Keratinocyte (primary cell): ENCODE measurements around the gene ADAMTS4. TPM values are rescaled to one million over a fixed set of nuclear protein-coding genes. Genes with fewer than 3 reads are reported as not detected.

ENCODE experiments used
- DNase-seq: peaks from one replicate; pipeline ENCODE4 v3.0.0-alpha.2; 2011; ENCODE audit warnings: low read depth, missing footprints, low spot score
- FAIRE-seq: peaks from 2 replicates; lab custom pipeline; 2011; peaks lifted over from hg19 to GRCh38; lab: Jason Lieb, UNC
- H2AFZ ChIP-seq: 2 replicates; pipeline ENCODE4 v1.6.0; 2012; ENCODE audit warnings: low read length, control low read depth, inconsistent platforms; ENCODE audit not compliant: control insufficient read depth
- H3K27ac ChIP-seq: 2 replicates; pipeline ENCODE4 v1.5.1; 2011; ENCODE audit warnings: low read length; ENCODE audit not compliant: control insufficient read depth, insufficient read depth
- H3K27me3 ChIP-seq: 3 replicates; pipeline ENCODE4 v1.6.0; 2011; ENCODE audit warnings: low read length; ENCODE audit not compliant: control insufficient read depth, insufficient read depth; ENCODE audit errors: extremely low read depth
- H3K36me3 ChIP-seq, 2 experiments: 2 replicates in 1 of 2; 3 replicates in 1 of 2; pipeline ENCODE4 v1.5.1; 2011; ENCODE audit warnings: low read length in 2 of 2, mild to moderate bottlenecking in 1 of 2; ENCODE audit not compliant: control insufficient read depth in 2 of 2, insufficient read depth in 2 of 2; ENCODE audit errors: extremely low read depth in 1 of 2
- H3K4me1 ChIP-seq: 3 replicates; pipeline ENCODE4 v1.5.1; 2011; ENCODE audit warnings: low read length; ENCODE audit not compliant: control insufficient read depth, insufficient read depth; ENCODE audit errors: extremely low read depth
- H3K4me2 ChIP-seq: 3 replicates; pipeline ENCODE4 v1.6.0; 2011; ENCODE audit warnings: low read depth, low read length; ENCODE audit not compliant: control insufficient read depth, insufficient read depth; ENCODE audit errors: extremely low read depth
- H3K4me3 ChIP-seq, 3 experiments: fragments of 200-600 bp in 1 of 3; sonication (generic) in 1 of 3; 2 replicates in 2 of 3; 3 replicates in 1 of 3; pipeline ENCODE4 v1.5.1; 2011 to 2016; ENCODE audit warnings: low read length in 3 of 3, mild to moderate bottlenecking in 3 of 3, control low read depth in 2 of 3, inconsistent platforms in 1 of 3, low read depth in 1 of 3, mixed read lengths in 1 of 3, mixed run types in 1 of 3, moderate library complexity in 1 of 3; ENCODE audit not compliant: control insufficient read depth in 2 of 3, insufficient read depth in 2 of 3; ENCODE audit errors: extremely low read depth in 1 of 3
- H3K79me2 ChIP-seq: 2 replicates; pipeline ENCODE4 v1.6.0; 2012; ENCODE audit warnings: low read length; ENCODE audit not compliant: control insufficient read depth, insufficient read depth
- H3K9ac ChIP-seq: 3 replicates; pipeline ENCODE4 v1.6.0; 2011; ENCODE audit warnings: low read length; ENCODE audit not compliant: control insufficient read depth, insufficient read depth; ENCODE audit errors: extremely low read depth
- H3K9me1 ChIP-seq: 3 replicates; pipeline ENCODE4 v1.6.0; 2011; ENCODE audit warnings: low read length; ENCODE audit not compliant: control insufficient read depth, insufficient read depth; ENCODE audit errors: extremely low read depth
- H3K9me3 ChIP-seq: 2 replicates; pipeline ENCODE4 v1.5.1; 2012; ENCODE audit warnings: low read depth, low read length; ENCODE audit not compliant: control insufficient read depth
- H4K20me1 ChIP-seq: 3 replicates; pipeline ENCODE4 v1.6.0; 2011; ENCODE audit warnings: low read length; ENCODE audit not compliant: control insufficient read depth, insufficient read depth; ENCODE audit errors: extremely low read depth
- EZH2 ChIP-seq: IDR thresholded peaks from one replicate; pipeline ENCODE4 v1.6.1; 2012; ENCODE audit warnings: inconsistent platforms, mild to moderate bottlenecking, low read length, moderate library complexity
- dilution Hi-C: fragments of 300-500 bp; cut with MboI; formaldehyde crosslinking; loops from one replicate; pipeline ENCODE4 v1.7.0; 2020; ENCODE audit warnings: low sequenced_read_pairs; ENCODE audit not compliant: extremely low pct_ligation_motif_present
- polyA plus RNA-seq, 5 experiments: library from polyadenylated mRNA; depleted of rRNA in 3 of 5; stranded (reverse) in 3 of 5; stranded (forward) in 1 of 5; unstranded in 1 of 5; fragments of >200 nt; gene quantifications; 1 replicate in 1 of 5; 2 replicates in 3 of 5; 3 replicates in 1 of 5; pipeline versions ENCODE4 v1.2.1 to v1.2.3, GENCODE V29; 2011 to 2012; ENCODE audit warnings: missing spikeins in 2 of 5, low read depth in 1 of 5, low replicate concordance in 1 of 5
- TF ChIP-seq, protein P1 (sequence below), 3 experiments: IDR thresholded peaks in 1 of 3; conservative IDR thresholded peaks in 1 of 3; optimal IDR thresholded peaks in 1 of 3; 2 replicates in 2 of 3; 3 replicates in 1 of 3; pipeline versions ENCODE3 to v1.5.1; 2011; ENCODE audit warnings: low read length in 3 of 3, mild to moderate bottlenecking in 3 of 3, moderate library complexity in 2 of 3, control low read depth in 1 of 3, inconsistent platforms in 1 of 3; ENCODE audit not compliant: insufficient read depth in 2 of 3; ENCODE audit errors: extremely low read depth in 1 of 3

ADAMTS4 gene
- polyA plus RNA-seq, 1 donor (not counting 4 experiments of a cell fraction or from before 2014, with no cell fraction given): 0.35 TPM

DNA sequence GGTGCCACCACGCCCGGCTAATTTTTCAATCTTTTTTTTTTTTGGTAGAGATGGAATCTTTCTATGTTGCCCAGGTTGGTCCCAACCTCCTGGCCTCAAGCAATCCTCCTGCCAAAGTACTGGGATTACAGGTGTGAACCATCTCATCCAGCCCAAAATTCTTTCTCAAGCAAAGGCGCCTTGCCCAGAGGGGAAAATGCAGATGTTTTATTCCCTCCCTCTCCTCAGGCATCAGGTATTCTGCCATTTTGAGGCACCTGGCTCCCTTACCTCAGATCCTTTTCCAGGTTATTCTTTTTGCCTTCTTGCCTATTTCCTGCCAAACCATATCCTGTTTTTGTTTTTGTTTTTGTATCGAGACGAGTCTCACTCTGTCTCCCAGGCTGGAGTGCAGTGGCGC lies 10.5 kb downstream of the ADAMTS4 start:
- H3K9ac ChIP-seq: no peak overlapping the region
- H2AFZ ChIP-seq: no peak overlapping the region
- H4K20me1 ChIP-seq: no peaks in the 10 kb centered on the region
- H3K27me3 ChIP-seq: no peaks in the 10 kb centered on the region
- no peaks in the 10 kb centered on the region for H3K9me1 ChIP-seq
- no peak overlapping the region for H3K4me3 ChIP-seq
- dilution Hi-C loops: no loop called here
- no peaks in the 10 kb centered on the region for H3K9me3 ChIP-seq
- no peak overlapping the region for H3K4me2 ChIP-seq
- H3K27ac ChIP-seq: no peak overlapping the region
- H3K4me1 ChIP-seq: no peaks in the 10 kb centered on the region
- H3K36me3 ChIP-seq: no peaks in the 10 kb centered on the region
- FAIRE-seq (no peak), DNase-seq (no peak)
- TF ChIP-seq, protein P1, sequence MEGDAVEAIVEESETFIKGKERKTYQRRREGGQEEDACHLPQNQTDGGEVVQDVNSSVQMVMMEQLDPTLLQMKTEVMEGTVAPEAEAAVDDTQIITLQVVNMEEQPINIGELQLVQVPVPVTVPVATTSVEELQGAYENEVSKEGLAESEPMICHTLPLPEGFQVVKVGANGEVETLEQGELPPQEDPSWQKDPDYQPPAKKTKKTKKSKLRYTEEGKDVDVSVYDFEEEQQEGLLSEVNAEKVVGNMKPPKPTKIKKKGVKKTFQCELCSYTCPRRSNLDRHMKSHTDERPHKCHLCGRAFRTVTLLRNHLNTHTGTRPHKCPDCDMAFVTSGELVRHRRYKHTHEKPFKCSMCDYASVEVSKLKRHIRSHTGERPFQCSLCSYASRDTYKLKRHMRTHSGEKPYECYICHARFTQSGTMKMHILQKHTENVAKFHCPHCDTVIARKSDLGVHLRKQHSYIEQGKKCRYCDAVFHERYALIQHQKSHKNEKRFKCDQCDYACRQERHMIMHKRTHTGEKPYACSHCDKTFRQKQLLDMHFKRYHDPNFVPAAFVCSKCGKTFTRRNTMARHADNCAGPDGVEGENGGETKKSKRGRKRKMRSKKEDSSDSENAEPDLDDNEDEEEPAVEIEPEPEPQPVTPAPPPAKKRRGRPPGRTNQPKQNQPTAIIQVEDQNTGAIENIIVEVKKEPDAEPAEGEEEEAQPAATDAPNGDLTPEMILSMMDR (optimal IDR thresholded peaks at IDR 0.05 in 1 of 3, IDR thresholded peaks at IDR 0.05 in 1 of 3, conservative IDR thresholded peaks at IDR 0.05 in 1 of 3; ENCODE audit: extremely low read depth in 1 of 3, insufficient read depth in 2 of 3, low read length in 3 of 3): no peak
- TF ChIP-seq EZH2: no peak
- H3K79me2 ChIP-seq: no peaks in the 10 kb centered on the region

DNA sequence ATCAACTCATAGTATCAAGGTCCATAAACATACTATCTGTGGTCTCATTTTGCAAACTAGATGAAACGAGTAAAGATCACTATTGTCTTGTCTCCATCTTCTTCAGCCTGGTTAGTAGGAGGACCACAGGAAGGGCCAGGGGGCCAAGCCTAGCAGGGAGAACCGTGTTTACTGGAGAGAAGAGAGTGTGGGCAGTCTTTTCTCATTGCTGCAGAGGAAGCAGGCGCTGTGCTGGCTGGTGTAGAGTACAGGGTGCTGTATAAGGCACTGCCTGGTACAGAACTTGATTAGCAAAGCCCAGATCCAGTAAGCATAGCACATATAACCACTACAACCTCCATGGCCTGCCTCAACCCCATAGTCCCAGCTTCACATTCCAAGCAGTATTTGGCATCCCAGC lies 11.5 kb downstream of the ADAMTS4 start:
- no peak overlapping the region for H3K9ac ChIP-seq
- no peaks in the 10 kb centered on the region for H3K9me1 ChIP-seq
- peaks cover 6% of the 10 kb centered on the region for H3K4me1 ChIP-seq
- TF ChIP-seq, protein P1 (optimal IDR thresholded peaks at IDR 0.05 in 1 of 3, IDR thresholded peaks at IDR 0.05 in 1 of 3, conservative IDR thresholded peaks at IDR 0.05 in 1 of 3; ENCODE audit: extremely low read depth in 1 of 3, insufficient read depth in 2 of 3, low read length in 3 of 3): no peak
- no peak for TF ChIP-seq EZH2
- no peak overlapping the region for H3K4me3 ChIP-seq
- dilution Hi-C loops: no loop called here
- H3K79me2 ChIP-seq: no peaks in the 10 kb centered on the region
- DNase-seq (no peak), FAIRE-seq (no peak)
- no peak overlapping the region for H3K27ac ChIP-seq
- H2AFZ ChIP-seq: no peak overlapping the region
- no peaks in the 10 kb centered on the region for H3K27me3 ChIP-seq
- H3K4me2 ChIP-seq: no peak overlapping the region
- H3K9me3 ChIP-seq: no peaks in the 10 kb centered on the region
- H3K36me3 ChIP-seq: no peaks in the 10 kb centered on the region
- H4K20me1 ChIP-seq: no peaks in the 10 kb centered on the region
